IMR-90 (cell line): Measurements from ENCODE around the gene DDC. TPM values are rescaled to one million over a fixed set of nuclear protein-coding genes. Genes with fewer than 3 reads are reported as not detected.

Experiments
- ATAC-seq: fragments of 200-7000 bp; cut with Tn5 transposase; 2 replicates; pipeline ENCODE4 v1.9.1; 2020; ENCODE audit warnings: low read depth, mild to moderate bottlenecking, moderate library complexity
- BruUV-seq: library from RNA; stranded (reverse); fragments of 400-500 nt; replicated peaks from 2 replicates; lab custom pipeline; 2021; lab: Mats Ljungman, UMichigan
- CTCF ChIA-PET: fragments of 300-600 bp; formaldehyde crosslinking; extraction: SDS; loops from one replicate; lab custom pipeline; 2021; ENCODE audit warnings: antibody characterized with exemption; lab: Yijun Ruan, JAX
- POLR2A ChIA-PET: fragments of 300-600 bp; sonication (Branson Sonifier 250); formaldehyde crosslinking; loops from one replicate; lab custom pipeline; 2022; ENCODE audit warnings: antibody characterized with exemption; ENCODE audit not compliant: unreplicated experiment; lab: Charles Lee
- DNase-seq: peaks from one replicate; pipeline ENCODE4 v3.0.0; 2013
- H2AFZ ChIP-seq: replicated peaks from 2 replicates; pipeline ENCODE3; 2013; ENCODE audit warnings: low read length, mild to moderate bottlenecking; ENCODE audit not compliant: poor library complexity
- H2AK5ac ChIP-seq: 2 replicates; pipeline ENCODE4 v1.6.1; 2013; ENCODE audit warnings: low read depth, low read length, inconsistent platforms
- H2AK9ac ChIP-seq: replicated peaks from 2 replicates; pipeline ENCODE3; 2013; ENCODE audit warnings: mild to moderate bottlenecking, low read depth, low read length, moderate library complexity; ENCODE audit not compliant: poor library complexity
- H2BK120ac ChIP-seq: 2 replicates; pipeline ENCODE4 v1.6.1; 2013; ENCODE audit warnings: low read depth, low read length, inconsistent platforms
- H2BK15ac ChIP-seq: 3 replicates; pipeline ENCODE4 v1.6.1; 2013; ENCODE audit warnings: low read depth, low read length, inconsistent platforms
- H2BK20ac ChIP-seq: 2 replicates; pipeline ENCODE4 v1.6.1; 2013; ENCODE audit warnings: low read depth, mild to moderate bottlenecking, inconsistent platforms, low read length, moderate library complexity
- H2BK5ac ChIP-seq: 2 replicates; pipeline ENCODE4 v1.6.1; 2013; ENCODE audit warnings: mild to moderate bottlenecking, low read depth, low read length, inconsistent platforms; ENCODE audit not compliant: poor library complexity, severe bottlenecking
- H3K14ac ChIP-seq: replicated peaks from 2 replicates; pipeline ENCODE4 v1.6.1; 2013; ENCODE audit warnings: low read depth, low read length, inconsistent platforms
- H3K18ac ChIP-seq: 2 replicates; pipeline ENCODE4 v1.6.1; 2013; ENCODE audit warnings: low read depth, low read length, control low read depth
- H3K23ac ChIP-seq: 2 replicates; pipeline ENCODE4 v1.6.1; 2013; ENCODE audit warnings: low read depth, low read length, inconsistent platforms
- H3K27ac ChIP-seq: 2 replicates; pipeline ENCODE4 v1.5.1; 2013; ENCODE audit warnings: mild to moderate bottlenecking, control low read depth, low read length; ENCODE audit not compliant: insufficient read depth
- H3K27me3 ChIP-seq: 2 replicates; pipeline ENCODE4 v1.6.1; 2013; ENCODE audit warnings: low read length; ENCODE audit not compliant: control insufficient read depth, insufficient read depth
- H3K36me3 ChIP-seq: 2 replicates; pipeline ENCODE4 v1.6.1; 2013; ENCODE audit warnings: low read length, mixed read lengths; ENCODE audit not compliant: control insufficient read depth, insufficient read depth
- H3K4ac ChIP-seq: 2 replicates; pipeline ENCODE4 v1.6.1; 2013; ENCODE audit warnings: low read depth, low read length, inconsistent platforms
- H3K4me1 ChIP-seq: 2 replicates; pipeline ENCODE4 v1.6.1; 2013; ENCODE audit warnings: low read length, mixed read lengths; ENCODE audit not compliant: control insufficient read depth, insufficient read depth
- H3K4me2 ChIP-seq: 2 replicates; pipeline ENCODE4 v1.6.1; 2013; ENCODE audit warnings: low read depth, mild to moderate bottlenecking, control low read depth, low read length, moderate library complexity
- H3K4me3 ChIP-seq: 2 replicates; pipeline ENCODE4 v1.5.1; 2013; ENCODE audit warnings: low read depth, mild to moderate bottlenecking, control low read depth, low read length, moderate library complexity; ENCODE audit not compliant: insufficient read depth
- H3K56ac ChIP-seq: 2 replicates; pipeline ENCODE4 v1.6.1; 2013; ENCODE audit warnings: low read length, inconsistent platforms; ENCODE audit not compliant: insufficient read depth; ENCODE audit errors: extremely low read depth
- H3K79me1 ChIP-seq, 2 experiments: 2 replicates each; pipeline ENCODE4 v1.6.1; 2013; ENCODE audit warnings: low read length in 2 of 2, inconsistent platforms in 1 of 2, low read depth in 1 of 2
- H3K9ac ChIP-seq: 2 replicates; pipeline ENCODE4 v1.6.1; 2013; ENCODE audit warnings: low read depth, low read length, control low read depth
- H3K9me1 ChIP-seq: 2 replicates; pipeline ENCODE4 v1.6.1; 2013; ENCODE audit warnings: low read length, inconsistent platforms; ENCODE audit not compliant: insufficient read depth
- H3K9me3 ChIP-seq: 2 replicates; pipeline ENCODE4 v1.6.1; 2013; ENCODE audit warnings: low read length; ENCODE audit not compliant: control insufficient read depth, insufficient read depth
- H4K20me1 ChIP-seq: 2 replicates; pipeline ENCODE4 v1.6.1; 2013; ENCODE audit warnings: low read length, inconsistent platforms; ENCODE audit not compliant: insufficient read depth
- H4K5ac ChIP-seq: 2 replicates; pipeline ENCODE4 v1.6.1; 2013; ENCODE audit warnings: mild to moderate bottlenecking, low read depth, low read length, control low read depth
- H4K8ac ChIP-seq, 2 experiments: 2 replicates each; pipeline ENCODE4 v1.6.1; 2013; ENCODE audit warnings: low read depth in 2 of 2, low read length in 2 of 2, control low read depth in 1 of 2, inconsistent platforms in 1 of 2
- H4K91ac ChIP-seq: 2 replicates; pipeline ENCODE4 v1.6.1; 2013; ENCODE audit warnings: low read depth, low read length, inconsistent platforms; ENCODE audit not compliant: insufficient read depth
- BHLHE40 ChIP-seq: fragments of 150-350 bp; IDR thresholded peaks from 2 replicates; pipeline ENCODE4 v1.6.1; 2016; ENCODE audit warnings: mild to moderate bottlenecking, low read depth, low read length
- CEBPB ChIP-seq: IDR thresholded peaks from 2 replicates; pipeline ENCODE4 v1.6.1; 2012; ENCODE audit warnings: low read depth, low read length, improper control_type of control experiment
- CTCF ChIP-seq: conservative IDR thresholded peaks from 2 replicates; pipeline ENCODE4 v1.5.1; 2012; ENCODE audit warnings: mild to moderate bottlenecking, low read depth, low read length, improper control_type of control experiment
- MAZ ChIP-seq: IDR thresholded peaks from 2 replicates; pipeline ENCODE4 v1.6.1; 2012; ENCODE audit warnings: low read depth, mild to moderate bottlenecking, low read length, improper control_type of control experiment, moderate library complexity, borderline replicate concordance
- MXI1 ChIP-seq: IDR thresholded peaks from 2 replicates; pipeline ENCODE4 v1.6.1; 2012; ENCODE audit warnings: low read depth, mild to moderate bottlenecking, low read length, moderate library complexity, borderline replicate concordance
- NFE2L2 ChIP-seq: fragments of 150-350 bp; IDR thresholded peaks from 2 replicates; pipeline ENCODE4 v1.6.1; 2016; ENCODE audit warnings: low read depth, mild to moderate bottlenecking, low read length
- POLR2A ChIP-seq: IDR thresholded peaks from 2 replicates; pipeline ENCODE4 v1.6.1; 2012; ENCODE audit warnings: mild to moderate bottlenecking, low read depth, low read length
- RAD21 ChIP-seq: IDR thresholded peaks from 2 replicates; pipeline ENCODE4 v1.6.1; 2012; ENCODE audit warnings: low read length, improper control_type of control experiment
- RCOR1 ChIP-seq: IDR thresholded peaks from 2 replicates; pipeline ENCODE4 v1.6.1; 2012; ENCODE audit warnings: mild to moderate bottlenecking, low read length, improper control_type of control experiment; ENCODE audit not compliant: insufficient replicate concordance
- RFX5 ChIP-seq: IDR thresholded peaks from 2 replicates; pipeline ENCODE4 v1.8.0; 2012; ENCODE audit warnings: low read depth, mild to moderate bottlenecking, low read length, moderate library complexity
- WGBS, 2 experiments: methylation state at CpG; one replicate each; pipeline versions ENCODE4 v1.1.5 to v1.1.7; 2013; ENCODE audit warnings: missing lambda C conversion rate in 2 of 2; ENCODE audit not compliant: insufficient read length in 1 of 2; ENCODE audit errors: extremely low coverage in 2 of 2; 5-methylcytosine and 5-hydroxymethylcytosine counted together
- dilution Hi-C: fragments of 300-500 bp; cut with HindIII; formaldehyde crosslinking; loops from one replicate; pipeline ENCODE4 v1.14.3; 2018; ENCODE audit warnings: low sequenced_read_pairs; ENCODE audit not compliant: unreplicated experiment
- in situ Hi-C: fragments of 300-500 bp; cut with MboI; formaldehyde crosslinking; loops from 3 replicates; pipeline ENCODE4 v1.14.3; 2019; ENCODE audit warnings: low sequenced_read_pairs, inconsistent platforms, mixed read lengths
- intact Hi-C: fragments of 100-400 bp; cut with micrococcal nuclease; formaldehyde crosslinking; loops from 2 replicates; pipeline ENCODE4 v1.10.0; 2022
- polyA plus RNA-seq, 3 experiments: library from polyadenylated mRNA; depleted of rRNA; stranded (reverse); fragments of >200 nt; gene quantifications; 2 replicates each; pipeline ENCODE4 v1.2.3, GENCODE V29; 2012; ENCODE audit warnings: low replicate concordance in 1 of 3
- total RNA-seq: library from RNA; depleted of rRNA; stranded (reverse); fragments of >200 nt; gene quantifications from 2 replicates; pipeline ENCODE4 v1.2.3, GENCODE V29; 2012
- TF ChIP-seq, protein P1 (sequence below): fragments of 150-350 bp; IDR thresholded peaks from 2 replicates; pipeline ENCODE4 v1.6.1; 2016; ENCODE audit warnings: low read depth, mild to moderate bottlenecking, low read length, moderate library complexity, borderline replicate concordance
- TF ChIP-seq, protein P2 (sequence below): fragments of 150-350 bp; IDR thresholded peaks from 2 replicates; pipeline ENCODE4 v1.6.1; 2017; ENCODE audit warnings: mild to moderate bottlenecking, antibody characterized with exemption, low read length, low read depth

Gene DDC
- total and polyA plus RNA-seq, 2 of the 4 experiments (the other 2 are of a cell fraction): not detected

DNA sequence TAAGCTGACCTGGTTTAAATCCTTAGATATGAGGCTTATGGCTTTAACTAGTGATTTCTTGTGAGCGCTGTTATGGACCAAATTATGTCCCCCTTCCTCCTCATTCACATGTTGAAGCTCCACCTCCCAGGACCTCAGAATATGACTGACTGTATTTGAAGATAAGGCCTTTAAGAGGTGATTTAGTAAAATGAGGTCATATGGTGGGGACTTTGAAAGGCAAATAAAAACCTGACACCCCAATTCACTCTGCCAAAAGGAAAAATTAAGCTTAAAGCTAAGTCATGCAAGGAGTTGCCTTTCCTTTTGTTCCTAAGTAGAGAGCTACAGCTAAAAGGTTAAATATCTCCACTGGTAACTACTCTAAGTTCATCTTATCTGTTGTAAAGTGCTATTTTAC, 78.7 kb downstream of the DDC start:
- Histone ChIP-seq H3K23ac (no peak overlapping the region), H2BK15ac (no peak overlapping the region), H3K4me2 (no peak overlapping the region), H3K56ac (no peak overlapping the region), H4K8ac (no peak overlapping the region), H3K18ac (no peak overlapping the region), H3K9me3 (0 out of 2 replicates have a peak, but pooled peaks cover 2% of the 10 kb centered on the region), H2AFZ (no peak overlapping the region), H3K27ac (no peak overlapping the region), H3K27me3 (no peaks in the 10 kb centered on the region), H2BK20ac (no peak overlapping the region), H2BK5ac (no peak overlapping the region), H4K5ac (no peak overlapping the region), H3K79me1 (no peaks in the 10 kb centered on the region), H3K4ac (no peak overlapping the region), H3K4me3 (no peak overlapping the region), H3K4me1 (no peaks in the 10 kb centered on the region), H4K20me1 (no peaks in the 10 kb centered on the region), H2AK5ac (no peak overlapping the region), H3K14ac (no peak overlapping the region), H3K9ac (no peak overlapping the region), H2BK120ac (no peak overlapping the region), H2AK9ac (no peak overlapping the region), H3K36me3 (no peaks in the 10 kb centered on the region), H4K91ac (no peak overlapping the region), H3K9me1 (no peaks in the 10 kb centered on the region)
- intact Hi-C loops (loop anchor here (10.0 kb wide), 1 partner anchor 498 kb away; no protein-coding TSS in a partner anchor), in situ Hi-C loops (no loop called here), dilution Hi-C loops (no loop called here)
- WGBS, 2 experiments: no CpG with 5 or more reads among the region's 1 CpG
- BruUV-seq: no TSS peak
- ChIA-PET POLR2A (no interaction called here), CTCF (interaction anchor here (1.5 kb wide), 1 partner anchor 18 kb away, joined by 4 read pairs; no protein-coding TSS in a partner anchor)
- TF ChIP-seq NFE2L2 (no peak), MXI1 (no peak), RCOR1 (no peak), CEBPB (no peak), RAD21 (no peak), CTCF (no peak), MAZ (no peak), POLR2A (no peak), BHLHE40 (no peak), RFX5 (no peak)
- TF ChIP-seq, protein P1, sequence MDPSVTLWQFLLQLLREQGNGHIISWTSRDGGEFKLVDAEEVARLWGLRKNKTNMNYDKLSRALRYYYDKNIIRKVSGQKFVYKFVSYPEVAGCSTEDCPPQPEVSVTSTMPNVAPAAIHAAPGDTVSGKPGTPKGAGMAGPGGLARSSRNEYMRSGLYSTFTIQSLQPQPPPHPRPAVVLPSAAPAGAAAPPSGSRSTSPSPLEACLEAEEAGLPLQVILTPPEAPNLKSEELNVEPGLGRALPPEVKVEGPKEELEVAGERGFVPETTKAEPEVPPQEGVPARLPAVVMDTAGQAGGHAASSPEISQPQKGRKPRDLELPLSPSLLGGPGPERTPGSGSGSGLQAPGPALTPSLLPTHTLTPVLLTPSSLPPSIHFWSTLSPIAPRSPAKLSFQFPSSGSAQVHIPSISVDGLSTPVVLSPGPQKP: no peak
- TF ChIP-seq, protein P2, sequence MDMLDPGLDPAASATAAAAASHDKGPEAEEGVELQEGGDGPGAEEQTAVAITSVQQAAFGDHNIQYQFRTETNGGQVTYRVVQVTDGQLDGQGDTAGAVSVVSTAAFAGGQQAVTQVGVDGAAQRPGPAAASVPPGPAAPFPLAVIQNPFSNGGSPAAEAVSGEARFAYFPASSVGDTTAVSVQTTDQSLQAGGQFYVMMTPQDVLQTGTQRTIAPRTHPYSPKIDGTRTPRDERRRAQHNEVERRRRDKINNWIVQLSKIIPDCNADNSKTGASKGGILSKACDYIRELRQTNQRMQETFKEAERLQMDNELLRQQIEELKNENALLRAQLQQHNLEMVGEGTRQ: no peak
- ATAC-seq (no peak), DNase-seq (no peak)
